HL-60/S4 (cell line): ENCODE data around the gene CORO2B.
"Not testable (repeated sequence)": the region's sequence is repeated elsewhere in the genome, so short reads cannot be mapped to it uniquely, and the experiment has no call there.

Source experiments
- in situ Hi-C: fragments of 300-500 bp; cut with MboI; formaldehyde crosslinking; loops from 2 replicates; pipeline ENCODE4 v1.14.3; 2022; ENCODE audit warnings: low sequenced_read_pairs

CORO2B gene

GRCh38 chr15:68639926-68640600, 61.3 kb downstream of the CORO2B start:
- in situ Hi-C loops = no loop called here

GRCh38 chr15:68640791-68641331, 62.1 kb downstream of the CORO2B start:
- in situ Hi-C loops = no loop called here

- in situ Hi-C loops = no loop called here
These were observed 62.6 kb downstream of the CORO2B start for GRCh38 chr15:68641376-68641775.

DNA sequence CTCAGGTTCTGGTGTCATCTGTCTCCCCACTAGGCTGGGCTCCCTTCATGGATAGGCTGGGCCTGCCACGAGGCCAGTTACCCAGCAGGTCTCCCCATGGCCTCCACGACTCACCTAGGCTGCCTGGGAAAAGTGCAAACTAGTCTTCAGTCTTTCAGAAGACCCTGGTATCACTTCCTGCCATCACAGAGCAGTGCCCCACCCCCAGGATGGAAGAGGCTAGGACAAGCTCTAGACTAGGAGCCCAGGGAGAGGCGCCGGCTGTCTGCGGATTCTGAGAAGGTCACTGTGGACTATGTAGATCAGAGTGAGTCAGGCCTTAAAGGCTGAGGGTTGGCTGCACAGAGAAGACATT, 63.7 kb downstream of the CORO2B start:
- in situ Hi-C loops = no loop called here

- in situ Hi-C loops = no loop called here
These were observed 64.5 kb downstream of the CORO2B start for GRCh38 chr15:68643216-68643830.

DNA sequence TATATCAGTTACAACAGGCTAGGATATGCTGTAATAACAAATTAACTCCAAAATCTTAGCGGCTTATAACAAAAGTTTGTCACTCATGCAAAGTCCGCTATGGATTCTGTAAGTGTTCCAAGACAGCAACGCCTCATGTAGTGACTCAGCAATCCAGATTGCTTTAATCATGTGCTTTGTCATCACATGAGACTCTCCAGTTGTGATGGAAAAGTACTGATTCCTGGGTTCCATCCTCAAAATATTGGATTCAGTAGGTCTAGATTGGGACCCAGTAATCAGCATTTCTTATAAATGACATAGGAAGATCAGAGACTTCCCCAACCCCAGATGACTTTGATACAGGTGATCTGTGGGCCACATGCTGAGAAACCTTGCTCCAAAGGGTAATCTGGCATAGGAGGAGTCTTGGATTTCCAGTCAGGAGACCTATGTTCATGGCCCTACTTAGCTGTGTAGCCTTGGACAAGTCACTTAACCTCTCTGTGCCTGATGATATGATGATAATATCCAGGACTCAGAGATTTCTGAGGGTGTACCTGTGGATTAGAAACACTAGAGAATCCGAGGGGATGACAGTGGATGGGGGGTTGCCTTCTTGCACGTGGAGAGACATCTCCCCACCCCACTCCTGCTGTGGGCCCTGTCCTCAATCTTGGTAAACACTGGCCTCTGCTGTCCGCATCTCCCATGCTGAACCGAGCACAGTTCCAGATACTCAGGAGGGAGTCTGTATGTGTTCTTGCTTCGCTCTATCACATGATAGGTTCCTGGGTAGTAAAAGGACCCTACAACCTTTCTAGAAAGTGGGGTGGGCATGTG, 65.5 kb downstream of the CORO2B start:
- in situ Hi-C loops = no loop called here

DNA sequence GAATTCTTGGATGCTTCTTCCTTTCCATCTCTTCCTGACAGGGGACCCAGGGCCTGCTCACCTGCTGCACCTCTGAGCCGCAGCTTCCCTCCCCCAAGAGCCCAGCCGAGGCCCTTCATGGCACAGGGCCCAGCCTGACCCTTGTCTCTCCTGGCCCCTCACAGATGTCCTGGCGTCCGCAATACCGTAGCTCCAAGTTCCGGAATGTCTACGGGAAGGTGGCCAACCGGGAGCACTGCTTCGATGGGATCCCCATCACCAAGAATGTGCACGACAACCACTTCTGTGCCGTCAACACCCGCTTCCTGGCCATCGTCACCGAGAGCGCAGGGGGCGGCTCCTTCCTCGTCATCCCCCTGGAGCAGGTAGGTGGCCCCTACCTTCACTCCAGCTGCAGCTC, 66.2 kb downstream of the CORO2B start:
- in situ Hi-C loops = no loop called here

DNA sequence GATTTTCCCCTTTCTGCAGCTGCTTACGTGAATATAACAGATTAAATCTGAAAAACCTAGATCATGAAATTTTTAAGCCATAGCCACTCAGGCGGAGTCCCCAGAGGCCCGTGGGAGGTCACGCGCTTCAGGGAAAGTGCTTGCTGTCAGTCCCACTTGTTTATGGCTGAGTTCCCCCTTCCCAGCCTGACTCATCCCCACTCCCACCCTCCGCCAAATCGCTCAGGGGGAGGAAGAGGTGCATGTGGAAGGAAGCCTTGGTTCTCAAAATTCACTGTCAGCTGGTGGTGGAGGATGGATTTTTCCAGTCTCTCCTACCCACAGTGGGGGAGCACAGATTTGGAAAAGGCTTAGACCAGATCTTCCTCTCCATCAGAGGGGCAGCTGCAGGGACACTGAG, 67.4 kb downstream of the CORO2B start:
- in situ Hi-C loops = no loop called here

- in situ Hi-C loops = no loop called here
These were observed 67.9 kb downstream of the CORO2B start for GRCh38 chr15:68646696-68647095.

DNA sequence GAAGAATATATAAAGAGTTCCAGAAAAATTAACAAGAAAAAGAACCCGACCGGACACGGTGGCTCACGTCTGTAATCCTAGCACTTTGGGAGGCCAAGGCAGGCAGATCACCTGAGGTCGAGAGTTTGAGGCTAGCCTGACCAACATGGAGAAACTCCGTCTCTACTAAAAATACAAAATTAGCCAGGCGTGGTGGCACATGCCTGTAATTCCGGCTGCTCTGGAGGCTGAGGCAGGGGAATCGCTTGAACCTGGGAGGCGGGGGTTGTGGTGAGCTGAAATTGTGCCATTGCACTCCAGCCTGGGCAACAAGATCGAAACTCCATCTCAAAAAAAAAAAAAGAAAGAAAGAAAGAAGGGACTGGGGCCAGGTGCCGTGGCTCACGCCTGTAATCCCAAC, 68.6 kb downstream of the CORO2B start:
- in situ Hi-C loops = not testable (repeated sequence)

DNA sequence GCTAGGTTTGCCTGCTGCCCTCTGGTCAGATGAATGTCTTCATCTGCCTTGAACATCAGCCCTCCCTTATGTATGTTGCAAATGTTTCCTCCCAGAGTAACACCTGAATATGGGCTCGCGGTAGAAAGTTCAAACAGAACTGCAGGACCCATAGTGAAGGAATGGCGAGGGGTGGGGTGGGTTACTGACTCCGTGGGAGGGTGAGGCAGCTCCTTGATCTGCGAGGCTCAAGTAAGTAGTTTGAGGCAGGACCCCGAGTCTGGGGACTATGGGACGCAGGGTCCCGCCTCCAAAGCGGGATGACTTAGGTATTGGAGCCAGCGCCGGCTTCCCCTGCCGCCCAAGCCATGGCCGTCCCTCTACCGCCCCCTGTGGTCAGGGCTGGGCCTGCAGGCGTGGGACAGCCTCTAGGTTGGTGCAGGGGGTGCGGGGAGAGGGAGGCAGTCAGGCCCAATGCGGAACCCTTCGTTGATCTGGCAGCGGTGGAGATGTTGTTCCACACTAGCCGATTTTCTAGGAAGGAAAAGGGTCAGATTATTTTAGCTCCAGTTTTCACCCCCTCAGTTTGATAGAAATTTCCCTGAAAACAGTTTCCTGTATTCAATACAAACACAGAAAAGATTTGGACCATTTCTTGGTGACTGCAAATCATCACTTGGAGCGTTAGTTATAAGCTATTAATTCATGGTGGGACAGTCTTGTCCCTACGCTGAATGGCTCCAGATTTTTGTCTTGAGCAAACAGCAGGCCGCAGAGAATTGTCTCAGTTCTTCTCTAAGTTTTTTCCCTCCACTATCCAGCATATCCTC, 72.3 kb downstream of the CORO2B start:
- in situ Hi-C loops = no loop called here

- in situ Hi-C loops = no loop called here
These were observed 73.2 kb downstream of the CORO2B start for GRCh38 chr15:68651916-68652525.

DNA sequence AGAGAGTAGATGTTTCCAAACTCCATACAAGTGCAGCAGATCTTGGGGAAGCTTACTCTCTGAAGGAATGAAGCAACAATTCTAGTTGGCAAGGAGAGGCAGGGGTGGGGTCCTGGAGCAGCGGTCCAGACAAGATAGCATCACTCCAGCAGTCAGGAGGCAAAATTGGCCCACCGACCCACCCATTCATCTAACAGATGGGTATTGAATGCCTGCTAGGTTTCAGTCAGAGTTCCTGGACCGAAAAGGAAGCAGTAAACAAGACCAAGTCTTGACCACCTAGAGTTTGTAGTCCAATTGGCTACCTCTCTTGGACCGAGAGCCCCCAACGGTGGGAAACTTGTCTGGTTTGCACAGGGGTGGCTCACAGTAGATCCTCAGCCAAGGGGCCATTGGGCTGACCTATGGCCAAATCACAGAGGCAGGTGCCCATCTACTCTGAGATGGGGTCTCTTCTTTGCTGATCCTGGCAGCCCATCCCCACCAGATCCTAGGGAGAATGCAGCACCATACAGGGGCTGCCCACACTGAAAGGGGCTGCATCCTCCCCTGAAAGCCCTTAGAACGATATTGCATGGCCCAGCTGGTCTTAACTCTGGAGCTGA, 74.3 kb downstream of the CORO2B start:
- in situ Hi-C loops = no loop called here

DNA sequence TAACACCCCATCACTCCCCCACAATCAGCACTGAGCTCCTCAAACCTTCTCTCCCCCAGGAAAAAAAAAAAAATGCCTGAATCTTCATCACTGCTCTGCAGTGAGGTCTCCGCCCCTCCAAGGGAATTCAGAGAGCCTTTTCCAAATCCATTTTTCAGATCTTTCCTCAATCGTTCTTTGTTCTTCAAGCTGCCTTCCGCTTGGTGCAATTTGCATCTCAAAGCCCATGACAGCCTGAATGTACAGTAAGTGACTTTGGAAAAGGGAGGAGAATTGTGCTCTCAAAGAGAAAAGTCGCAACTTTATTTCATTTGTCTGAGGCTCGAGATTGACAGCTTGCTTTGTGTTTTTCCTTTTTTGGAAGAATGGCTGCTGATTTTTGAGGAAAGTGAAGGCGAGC, 75.0 kb downstream of the CORO2B start:
- in situ Hi-C loops = no loop called here

GRCh38 chr15:68654786-68655560, 76.2 kb downstream of the CORO2B start:
- in situ Hi-C loops = no loop called here

GRCh38 chr15:68655686-68656437, 77.1 kb downstream of the CORO2B start:
- in situ Hi-C loops = no loop called here

GRCh38 chr15:68656438-68656739, 77.6 kb downstream of the CORO2B start:
- in situ Hi-C loops = no loop called here

DNA sequence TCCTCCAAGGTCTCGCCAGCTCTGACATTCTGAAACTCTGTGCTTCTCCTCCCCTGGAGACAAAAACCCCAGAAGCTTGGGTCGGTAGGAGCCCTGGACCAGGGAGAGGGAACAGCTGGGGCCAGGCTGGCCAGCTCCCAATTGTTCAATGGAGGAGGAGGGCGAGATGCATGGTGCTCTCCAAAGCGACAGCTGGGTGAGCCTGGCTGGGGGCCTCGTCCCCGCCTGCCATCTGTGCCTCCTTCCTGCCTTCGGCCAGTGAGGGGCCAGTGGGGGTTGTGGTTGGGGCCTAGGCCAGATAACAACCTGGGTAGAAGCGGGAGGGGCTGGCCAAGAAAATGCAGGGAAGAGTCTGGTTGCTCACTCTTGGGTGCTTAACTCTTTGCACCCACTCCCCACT, 79.4 kb downstream of the CORO2B start:
- in situ Hi-C loops = no loop called here
